Measurements from ENCODE around the gene ADAMTS2.

- no peak for TF ChIP-seq CTCF (IDR thresholded peaks at IDR 0.05; ENCODE audit: insufficient read depth, low read length, poor library complexity, severe bottlenecking)
- no peak for TF ChIP-seq EZH2phosphoT487 (conservative IDR thresholded peaks at IDR 0.05; ENCODE audit: low read length)
Observed at GRCh38 chr5:179224741-179225140, 120.5 kb downstream of the ADAMTS2 start.
